Prostate gland (tissue), 2 donors: Measurements from ENCODE around the gene SMAD7.

Experiments used
- CTCF ChIP-seq, 4 experiments: fragments of 200-600 bp in 2 of 4; fragments of 450-650 bp in 2 of 4; sonication (generic) in 2 of 4; IDR thresholded peaks; 1 replicate in 3 of 4; 2 replicates in 1 of 4; pipeline ENCODE4 v1.5.1; 2016 to 2019; ENCODE audit warnings: antibody characterized with exemption in 4 of 4, mild to moderate bottlenecking in 2 of 4, moderate library complexity in 2 of 4
- POLR2A ChIP-seq: fragments of 450-650 bp; IDR thresholded peaks from one replicate; pipeline ENCODE4 v1.6.1; 2016; ENCODE audit warnings: antibody characterized with exemption, mild to moderate bottlenecking

GRCh38 chr18:48988508-48989303 lies 37.9 kb upstream of the SMAD7 start:
- TF ChIP-seq POLR2A (no peak), CTCF (IDR thresholded peaks at IDR 0.05) (no peak)
